HG03097 (cell line): ENCODE data around the gene C14orf93.

Experiments used
- ATAC-seq: cut with Tn5 transposase; IDR thresholded peaks from one replicate; pipeline ENCODE4 v1.9.1; 2021; ENCODE audit not compliant: unreplicated experiment, low FRiP score

The C14orf93 gene

GRCh38 chr14:23045419-23046357, 35.7 kb upstream of the C14orf93 start:
- ATAC-seq = no peak

GRCh38 chr14:23044840-23045239, 34.9 kb upstream of the C14orf93 start:
- no peak for ATAC-seq

- no peak for ATAC-seq
Observed at GRCh38 chr14:23043754-23044153, 33.8 kb upstream of the C14orf93 start.

GRCh38 chr14:23043145-23043544, 33.2 kb upstream of the C14orf93 start:
- ATAC-seq = no peak

GRCh38 chr14:23042162-23042965, 32.4 kb upstream of the C14orf93 start, which contains the start of gene PSMB11:
TSS of gene PSMB11 (plus strand) at chr14:23042212. CDS start at chr14:23042226, 14 bp downstream.
- no peak for ATAC-seq

GRCh38 chr14:23041729-23042128, 31.8 kb upstream of the C14orf93 start:
- ATAC-seq = no peak

GRCh38 chr14:23040100-23040499, 30.2 kb upstream of the C14orf93 start:
- no peak for ATAC-seq

GRCh38 chr14:23035303-23036144, 25.6 kb upstream of the C14orf93 start:
- ATAC-seq = no peak

- ATAC-seq = peak; percentile 87
Observed at GRCh38 chr14:23034498-23035302, 24.8 kb upstream of the C14orf93 start, which contains the start of gene PSMB5. TSS of gene PSMB5 (minus strand) at chr14:23034900. CDS start at chr14:23034881, 19 bp downstream.

GRCh38 chr14:23033801-23034497, 24.0 kb upstream of the C14orf93 start:
- ATAC-seq = no peak

- no peak for ATAC-seq
Observed at GRCh38 chr14:23033251-23033727, 23.3 kb upstream of the C14orf93 start.

GRCh38 chr14:23030936-23031335, 21.0 kb upstream of the C14orf93 start:
- ATAC-seq = no peak

GRCh38 chr14:23028799-23029198, 18.9 kb upstream of the C14orf93 start:
- ATAC-seq = no peak

- no peak for ATAC-seq
Observed at GRCh38 chr14:23025151-23025814, 15.3 kb upstream of the C14orf93 start.

GRCh38 chr14:23024612-23025075, 14.7 kb upstream of the C14orf93 start:
- ATAC-seq = no peak

GRCh38 chr14:23023795-23024152, 13.8 kb upstream of the C14orf93 start:
- ATAC-seq = no peak

- no peak for ATAC-seq
Observed at GRCh38 chr14:23023022-23023794, 13.3 kb upstream of the C14orf93 start.
